Measurements from ENCODE around the gene INAFM2. TPM values are rescaled to one million over a fixed set of nuclear protein-coding genes. Genes with fewer than 3 reads are reported as not detected.

Gene INAFM2
- total RNA-seq, 1 donor from 2014 or later, result 9.5 TPM

GRCh38 chr15:40327457-40327856 is 4.0 kb downstream of the INAFM2 start:
- DNase-seq, result no peak
- H3K9me3 Mint-ChIP-seq, result no peaks in the 10 kb centered on the region
- POLR2A ChIA-PET, result no interaction called here
- H3K36me3 Mint-ChIP-seq (ENCODE audit: low read depth), result no peaks in the 10 kb centered on the region
- no peak for ATAC-seq (ENCODE audit: low read depth)
- H3K4me3 Mint-ChIP-seq, result no peak overlapping the region
- intact Hi-C loops (cut with micrococcal nuclease), result no loop called here
- no peak overlapping the region for H3K27ac Mint-ChIP-seq
- TF ChIP-seq, protein P1, sequence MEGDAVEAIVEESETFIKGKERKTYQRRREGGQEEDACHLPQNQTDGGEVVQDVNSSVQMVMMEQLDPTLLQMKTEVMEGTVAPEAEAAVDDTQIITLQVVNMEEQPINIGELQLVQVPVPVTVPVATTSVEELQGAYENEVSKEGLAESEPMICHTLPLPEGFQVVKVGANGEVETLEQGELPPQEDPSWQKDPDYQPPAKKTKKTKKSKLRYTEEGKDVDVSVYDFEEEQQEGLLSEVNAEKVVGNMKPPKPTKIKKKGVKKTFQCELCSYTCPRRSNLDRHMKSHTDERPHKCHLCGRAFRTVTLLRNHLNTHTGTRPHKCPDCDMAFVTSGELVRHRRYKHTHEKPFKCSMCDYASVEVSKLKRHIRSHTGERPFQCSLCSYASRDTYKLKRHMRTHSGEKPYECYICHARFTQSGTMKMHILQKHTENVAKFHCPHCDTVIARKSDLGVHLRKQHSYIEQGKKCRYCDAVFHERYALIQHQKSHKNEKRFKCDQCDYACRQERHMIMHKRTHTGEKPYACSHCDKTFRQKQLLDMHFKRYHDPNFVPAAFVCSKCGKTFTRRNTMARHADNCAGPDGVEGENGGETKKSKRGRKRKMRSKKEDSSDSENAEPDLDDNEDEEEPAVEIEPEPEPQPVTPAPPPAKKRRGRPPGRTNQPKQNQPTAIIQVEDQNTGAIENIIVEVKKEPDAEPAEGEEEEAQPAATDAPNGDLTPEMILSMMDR (IDR thresholded peaks at IDR 0.05), result no peak
- H3K27me3 Mint-ChIP-seq, result no peaks in the 10 kb centered on the region
- peaks cover 23% of the 10 kb centered on the region for H3K4me1 Mint-ChIP-seq
- CTCF ChIA-PET, result interaction anchor here (0.7 to 8.6 kb wide), 8 partner anchors 10 to 110 kb away, joined by 3 to 61 read pairs (median 4); partner anchors contain the start of genes CCDC9B and PLCB2

DNA sequence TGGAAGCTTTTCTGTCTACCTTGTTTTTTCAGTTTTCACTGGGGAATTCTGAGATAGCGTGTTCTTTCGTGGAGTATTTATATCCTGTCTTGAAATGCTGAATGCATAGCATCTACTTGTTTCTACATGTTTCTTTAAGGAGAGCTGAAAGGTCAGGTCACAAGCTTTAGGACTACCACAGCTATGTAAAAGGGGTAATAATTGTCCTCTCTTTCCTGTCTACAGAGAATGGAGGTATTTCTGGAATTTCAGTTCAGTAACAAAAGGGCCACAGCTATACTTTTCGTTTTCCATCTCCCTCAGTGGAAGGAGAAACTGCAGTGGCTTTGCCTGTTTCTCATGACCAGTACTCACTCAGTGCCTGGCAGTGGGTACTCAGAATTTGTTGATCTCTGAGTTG is 4.7 kb downstream of the INAFM2 start:
- CTCF ChIA-PET, result interaction anchor here (1.0 to 8.6 kb wide), 6 partner anchors 10 to 111 kb away, joined by 3 to 61 read pairs (median 13); partner anchors contain the start of gene PLCB2

DNA sequence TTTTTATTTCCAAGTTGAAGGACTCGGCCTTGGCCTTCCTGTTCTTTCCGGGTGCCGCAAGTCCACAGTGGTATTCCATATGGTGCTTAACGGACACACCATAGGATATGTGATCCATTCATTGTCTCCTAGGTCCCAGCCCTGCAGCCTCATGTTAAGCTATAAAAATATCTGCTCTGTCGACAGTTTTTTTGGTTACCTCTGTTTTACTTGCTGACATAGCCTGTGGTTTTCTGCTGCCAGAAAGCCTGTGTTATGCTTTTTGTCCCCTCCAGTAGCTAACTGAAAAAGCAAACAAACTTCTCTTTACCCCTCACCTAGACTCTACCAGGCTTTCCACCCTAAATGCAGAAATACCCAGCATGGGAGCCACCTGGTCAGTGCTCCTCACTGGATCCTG is 5.3 kb downstream of the INAFM2 start:
- H3K27ac Mint-ChIP-seq, result no peak overlapping the region
- CTCF ChIA-PET, result interaction anchor here (1.5 to 8.6 kb wide), 4 partner anchors 9 to 54 kb away, joined by 4 to 61 read pairs (median 29); partner anchors contain the start of gene PLCB2
- POLR2A ChIA-PET, result interaction anchor here (0.6 to 1.0 kb wide), 4 partner anchors 8 to 38 kb away, joined by 3 read pairs; partner anchors contain the start of gene PLCB2
- H3K4me1 Mint-ChIP-seq, result peaks cover 22% of the 10 kb centered on the region
- TF ChIP-seq, protein P1 (IDR thresholded peaks at IDR 0.05), result no peak
- no peak for ATAC-seq (ENCODE audit: low read depth)
- intact Hi-C loops (cut with micrococcal nuclease), result no loop called here
- H3K27me3 Mint-ChIP-seq, result no peaks in the 10 kb centered on the region
- no peaks in the 10 kb centered on the region for H3K9me3 Mint-ChIP-seq
- H3K36me3 Mint-ChIP-seq (ENCODE audit: low read depth), result no peaks in the 10 kb centered on the region
- H3K4me3 Mint-ChIP-seq, result no peak overlapping the region
- DNase-seq, result no peak

More for the DNA sequence above, 4.7 kb downstream of the INAFM2 start:
- Mint-ChIP-seq H3K4me3 (no peak overlapping the region), H3K27ac (no peak overlapping the region), H3K9me3 (no peaks in the 10 kb centered on the region), H3K4me1 (peaks cover 20% of the 10 kb centered on the region), H3K36me3 (ENCODE audit: low read depth) (no peaks in the 10 kb centered on the region), H3K27me3 (no peaks in the 10 kb centered on the region)
- TF ChIP-seq, protein P1 (IDR thresholded peaks at IDR 0.05), result no peak
- intact Hi-C loops (cut with micrococcal nuclease), result no loop called here
- ATAC-seq (ENCODE audit: low read depth), result no peak
- DNase-seq, result no peak
- POLR2A ChIA-PET, result interaction anchor here (0.7 to 1.0 kb wide), 2 partner anchors 15 to 37 kb away, joined by 3 read pairs; no protein-coding TSS in a partner anchor

DNA sequence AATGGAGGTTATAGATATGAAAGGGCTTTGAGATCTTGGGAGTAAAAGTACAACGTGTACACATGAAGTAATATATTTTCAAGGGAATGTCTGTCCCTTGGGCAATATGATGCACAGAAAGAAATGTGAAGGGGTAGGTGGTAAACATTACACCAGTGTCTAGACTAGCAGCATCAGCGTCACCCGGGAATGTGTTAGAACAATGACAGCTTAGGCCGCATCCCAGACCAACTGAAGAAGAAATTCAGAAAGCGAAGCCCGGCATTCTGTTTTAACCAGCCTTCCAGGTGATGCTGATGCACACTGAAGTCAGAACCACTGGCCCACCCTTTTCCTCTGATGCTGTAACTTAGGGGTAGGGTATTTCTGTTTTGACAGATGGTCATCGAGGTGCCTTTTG is 6.3 kb downstream of the INAFM2 start:
- CTCF ChIA-PET, result interaction anchor here (5.7 to 8.6 kb wide), 2 partner anchors 8 to 50 kb away, joined by 36 to 61 read pairs; no protein-coding TSS in a partner anchor
- POLR2A ChIA-PET, result no interaction called here
- intact Hi-C loops (cut with micrococcal nuclease), result no loop called here
- Mint-ChIP-seq H3K9me3 (no peaks in the 10 kb centered on the region), H3K36me3 (ENCODE audit: low read depth) (no peaks in the 10 kb centered on the region), H3K4me1 (peaks cover 29% of the 10 kb centered on the region), H3K4me3 (no peak overlapping the region), H3K27me3 (no peaks in the 10 kb centered on the region), H3K27ac (no peak overlapping the region)
- TF ChIP-seq, protein P1 (IDR thresholded peaks at IDR 0.05), result no peak
- DNase-seq (no peak), ATAC-seq (ENCODE audit: low read depth) (no peak)

DNA sequence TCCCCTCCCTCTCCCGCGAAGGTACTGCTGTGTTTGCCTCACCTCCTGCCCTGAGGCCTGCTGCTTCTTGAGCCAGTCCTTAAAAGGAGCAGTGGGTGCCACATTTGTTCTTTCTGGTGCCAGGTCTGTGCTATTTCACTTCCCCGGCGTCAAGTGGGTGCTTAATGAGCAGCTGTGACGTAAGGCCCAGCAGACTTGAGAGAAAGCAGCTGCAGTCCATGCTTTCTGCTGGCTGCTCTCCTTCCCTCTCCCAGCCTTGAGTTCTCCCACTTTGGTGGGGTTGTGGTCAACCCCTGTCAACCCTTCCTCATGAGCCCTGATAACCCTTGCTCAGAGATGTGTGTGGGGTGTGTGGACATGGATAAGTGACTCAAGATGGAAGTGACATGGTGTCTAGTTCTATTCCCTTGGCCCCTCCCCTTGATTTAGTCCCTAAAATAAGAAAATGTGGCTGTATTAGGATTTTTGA is 6.9 kb downstream of the INAFM2 start:
- DNase-seq, result no peak
- CTCF ChIA-PET, result interaction anchor here (8.6 kb wide), 1 partner anchor 51 kb away, joined by 36 read pairs; no protein-coding TSS in a partner anchor
- POLR2A ChIA-PET, result no interaction called here

More for the DNA sequence above, 6.9 kb downstream of the INAFM2 start:
- Mint-ChIP-seq H3K4me1 (peaks cover 26% of the 10 kb centered on the region), H3K9me3 (no peaks in the 10 kb centered on the region), H3K36me3 (ENCODE audit: low read depth) (no peaks in the 10 kb centered on the region), H3K27ac (no peak overlapping the region), H3K4me3 (no peak overlapping the region), H3K27me3 (no peaks in the 10 kb centered on the region)
- TF ChIP-seq, protein P1 (IDR thresholded peaks at IDR 0.05), result no peak
- intact Hi-C loops (cut with micrococcal nuclease), result no loop called here
- no peak for ATAC-seq (ENCODE audit: low read depth)

Measured in activated B cell treated with CpG ODN at 0.5 μM for 24 hours (primary cell).